Natural killer cell treated with Interleukin-12 subunit alpha and Interleukin-12 subunit beta and Interleukin-15 and Interleukin-18, amount 100 ng/mL, for 72 hours (primary cell): ENCODE measurements around the gene TUT1. TPM values are rescaled to one million over a fixed set of nuclear protein-coding genes. Genes with fewer than 3 reads are reported as not detected.
"Not testable (repeated sequence)": the region's sequence is repeated elsewhere in the genome, so short reads cannot be mapped to it uniquely, and the experiment has no call there.

Source experiments
- ATAC-seq, 2 donors: fragments of 150-1000 bp; cut with Tn5 transposase in 1 of 2; sonication (Bioruptor Pico), chemical (Tn5 transposase) in 1 of 2; 2 replicates each; pipeline ENCODE4 v1.10.0; 2021
- DNase-seq: peaks from one replicate; pipeline ENCODE4 v3.0.0; 2022; ENCODE audit warnings: low spot score
- H3K27ac Mint-ChIP-seq, 2 donors: 1 replicate in 1 of 2; 2 replicates in 1 of 2; pipeline ENCODE4 v1.8.0; 2022; ENCODE audit warnings: mixed read lengths in 2 of 2, mild to moderate bottlenecking in 1 of 2, moderate library complexity in 1 of 2
- H3K27me3 Mint-ChIP-seq, 2 donors: 1 replicate in 1 of 2; 2 replicates in 1 of 2; pipeline ENCODE4 v1.8.0; 2022; ENCODE audit warnings: mixed read lengths in 2 of 2
- H3K36me3 Mint-ChIP-seq: one replicate; pipeline ENCODE4 v1.8.0; 2022; ENCODE audit warnings: mixed read lengths
- H3K4me1 Mint-ChIP-seq, 2 donors: 1 replicate in 1 of 2; 2 replicates in 1 of 2; pipeline ENCODE4 v1.8.0; 2022; ENCODE audit warnings: low read depth in 2 of 2, mixed read lengths in 2 of 2, mild to moderate bottlenecking in 1 of 2
- H3K4me3 Mint-ChIP-seq: one replicate; pipeline ENCODE4 v1.8.0; 2022; ENCODE audit warnings: mixed read lengths
- H3K9me3 Mint-ChIP-seq: 2 replicates; pipeline ENCODE4 v1.8.0; 2022; ENCODE audit warnings: mixed read lengths
- total RNA-seq, 2 donors: library from RNA; stranded (reverse); gene quantifications; one replicate each; pipeline ENCODE4 v1.2.3, GENCODE V29; 2022

The TUT1 gene
- total RNA-seq, 2 donors from 2014 or later = 24.1 to 35.7 TPM

DNA sequence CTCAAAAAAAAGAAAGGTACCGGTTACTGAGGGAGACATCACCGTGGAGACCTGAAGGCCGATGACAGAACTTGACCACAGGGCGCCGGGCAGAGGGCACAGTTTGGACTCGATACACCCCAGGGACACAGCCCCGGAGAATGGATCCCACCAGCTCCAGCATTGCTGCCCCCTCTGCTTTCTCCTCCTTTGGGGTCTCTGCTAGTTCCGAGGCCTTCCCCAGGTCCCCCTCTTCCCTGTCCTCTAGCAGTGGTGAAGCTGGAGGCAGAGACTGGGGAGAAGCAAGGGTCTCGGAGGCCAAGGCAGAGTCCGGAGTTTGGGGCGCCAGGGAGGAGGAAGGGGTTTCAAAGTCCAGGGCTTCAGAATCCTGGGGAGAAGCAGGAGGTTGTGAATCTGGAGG, 12.8 kb downstream of the TUT1 start:
- Mint-ChIP-seq H3K4me1 (peaks cover 9 to 16% of the 10 kb centered on the region in 2 donors), H3K27me3 (no peaks in the 10 kb centered on the region), H3K9me3 (no peaks in the 10 kb centered on the region), H3K4me3 (no peak overlapping the region), H3K36me3 (peaks cover 13% of the 10 kb centered on the region), H3K27ac (no peak overlapping the region)
- DNase-seq (no peak), ATAC-seq (no peak)

DNA sequence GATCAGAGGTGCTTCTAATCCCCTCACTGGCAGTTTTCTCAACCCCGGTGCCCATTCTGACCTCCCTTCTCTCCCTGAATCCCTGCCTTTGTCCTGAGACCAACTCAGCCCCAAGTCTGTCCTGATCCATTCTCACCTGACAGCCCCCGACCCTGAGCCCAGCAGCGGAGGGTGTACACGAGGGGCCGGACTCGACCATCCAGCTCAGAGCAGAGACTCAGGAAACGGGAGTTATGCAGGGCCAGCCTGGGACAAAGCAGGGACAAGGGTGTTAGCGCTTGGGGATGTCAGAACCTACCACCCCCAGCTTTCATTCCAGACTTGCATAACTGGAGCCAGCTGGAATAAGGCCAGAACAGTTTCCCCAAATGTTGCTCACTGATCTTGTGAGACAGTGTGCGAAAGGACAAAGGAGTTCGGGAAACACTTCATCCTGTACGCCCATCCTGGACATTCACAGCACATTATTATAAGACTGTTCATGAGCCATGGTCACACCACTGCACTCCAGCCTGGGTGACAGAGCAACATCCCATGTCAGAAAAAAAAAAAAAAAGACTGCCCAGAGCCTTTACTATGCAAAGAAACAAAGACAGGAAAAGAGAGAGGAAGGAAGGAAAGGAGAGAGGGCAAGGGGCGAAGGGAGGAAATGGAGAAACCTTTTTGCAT, 14.1 kb downstream of the TUT1 start:
- H3K4me3 Mint-ChIP-seq = no peak overlapping the region
- peaks cover 23 to 29% of the 10 kb centered on the region in 2 donors for H3K4me1 Mint-ChIP-seq
- ATAC-seq (no peak), DNase-seq (no peak)
- no peaks in the 10 kb centered on the region for H3K9me3 Mint-ChIP-seq
- H3K27me3 Mint-ChIP-seq = no peaks in the 10 kb centered on the region
- H3K27ac Mint-ChIP-seq = peak overlapping the region in 1 of 2 donors; percentile 81
- H3K36me3 Mint-ChIP-seq = peaks cover 26% of the 10 kb centered on the region

DNA sequence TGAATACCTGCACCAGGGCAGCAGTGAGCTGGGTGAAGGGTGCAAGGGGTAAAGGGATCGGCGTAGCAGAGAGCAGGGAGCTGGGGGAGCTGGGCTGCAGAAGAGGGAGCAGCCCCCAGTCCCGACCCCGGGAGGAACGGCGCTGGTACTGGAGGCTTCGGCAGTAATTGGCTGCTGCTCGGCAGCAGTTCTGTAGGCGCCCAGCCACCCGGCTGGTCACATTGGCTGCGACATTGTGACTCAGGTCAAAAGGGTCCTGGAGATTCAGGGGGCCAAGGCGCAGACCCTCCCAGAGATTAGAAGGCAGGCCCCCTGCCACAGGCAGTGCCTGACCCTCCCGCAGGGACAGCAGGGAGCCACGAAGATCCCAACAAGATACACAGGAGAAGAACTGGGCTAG, 15.5 kb downstream of the TUT1 start:
- Mint-ChIP-seq H3K27me3 (no peaks in the 10 kb centered on the region), H3K4me1 (peaks cover 36 to 42% of the 10 kb centered on the region in 2 donors), H3K36me3 (peaks cover 35% of the 10 kb centered on the region), H3K4me3 (peak overlapping the region; percentile 97), H3K9me3 (no peaks in the 10 kb centered on the region), H3K27ac (peak overlapping the region; percentile 97 to 98)
- ATAC-seq = no peak
- DNase-seq = no peak

DNA sequence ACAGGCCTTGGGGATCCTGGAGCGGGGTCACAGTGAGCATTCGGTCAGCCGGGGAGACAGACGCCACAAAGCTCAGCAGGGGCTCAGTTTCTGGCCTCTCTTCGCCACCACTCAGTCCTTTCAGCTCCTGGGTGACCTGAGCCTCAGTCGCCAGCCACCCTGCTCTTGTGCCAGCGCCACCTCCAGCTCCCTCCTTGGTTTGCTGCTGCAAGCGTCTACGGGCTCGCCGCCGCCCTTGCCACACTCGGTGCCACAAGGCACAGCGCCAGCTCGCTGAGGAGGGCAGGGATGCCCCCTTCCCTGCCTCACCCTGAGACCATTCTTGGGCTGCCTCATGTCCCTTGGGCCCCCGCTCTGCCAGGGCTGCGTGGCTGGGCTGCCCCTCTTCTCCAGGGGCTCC, 16.2 kb downstream of the TUT1 start:
- no peak for DNase-seq
- Mint-ChIP-seq H3K27ac (peak overlapping the region; percentile 97 to 98), H3K4me3 (peak overlapping the region; percentile 97), H3K36me3 (peaks cover 38% of the 10 kb centered on the region), H3K4me1 (peaks cover 43 to 47% of the 10 kb centered on the region in 2 donors), H3K9me3 (no peaks in the 10 kb centered on the region), H3K27me3 (no peaks in the 10 kb centered on the region)
- no peak for ATAC-seq

DNA sequence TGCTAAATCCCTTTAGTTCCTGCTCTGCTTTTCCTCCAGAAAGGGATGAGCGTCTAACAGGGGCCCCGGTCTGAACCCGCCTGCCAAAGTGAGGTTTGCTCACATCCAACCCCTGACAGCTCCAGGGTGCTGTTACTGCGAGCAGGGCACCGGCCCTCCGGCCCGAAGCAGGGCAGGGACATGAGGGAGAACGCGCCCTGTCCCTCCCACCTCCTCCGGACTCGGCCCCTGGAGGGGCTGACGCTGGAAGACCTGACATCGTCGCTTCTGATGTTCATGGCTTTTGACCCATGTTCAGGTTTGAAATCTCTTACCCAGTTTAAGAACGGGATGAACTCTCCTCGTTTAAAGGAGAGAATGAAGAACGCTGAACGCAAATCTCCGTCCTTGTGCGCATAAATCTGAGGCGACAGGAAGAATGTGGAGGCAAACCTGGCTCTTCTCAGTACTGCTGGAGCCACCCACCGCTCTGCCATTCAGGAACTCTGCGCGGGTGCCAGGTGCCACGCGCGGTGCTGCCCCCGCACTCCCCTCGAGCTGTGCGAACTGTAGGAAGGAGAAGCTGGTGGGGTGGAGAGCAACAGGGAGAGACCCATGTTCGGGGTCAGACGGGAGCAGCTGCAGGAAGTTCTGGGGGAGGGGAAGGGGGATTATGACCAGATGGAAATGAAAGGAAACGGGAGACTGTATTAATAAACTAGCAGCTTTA, 16.8 kb downstream of the TUT1 start:
- ATAC-seq = peak; percentile 16 to 25
- Mint-ChIP-seq H3K4me3 (peak overlapping the region; percentile 97), H3K36me3 (peaks cover 38% of the 10 kb centered on the region), H3K4me1 (peaks cover 45 to 48% of the 10 kb centered on the region in 2 donors), H3K27ac (peak overlapping the region; percentile 97 to 98), H3K9me3 (no peaks in the 10 kb centered on the region), H3K27me3 (no peaks in the 10 kb centered on the region)
- DNase-seq = no peak

DNA sequence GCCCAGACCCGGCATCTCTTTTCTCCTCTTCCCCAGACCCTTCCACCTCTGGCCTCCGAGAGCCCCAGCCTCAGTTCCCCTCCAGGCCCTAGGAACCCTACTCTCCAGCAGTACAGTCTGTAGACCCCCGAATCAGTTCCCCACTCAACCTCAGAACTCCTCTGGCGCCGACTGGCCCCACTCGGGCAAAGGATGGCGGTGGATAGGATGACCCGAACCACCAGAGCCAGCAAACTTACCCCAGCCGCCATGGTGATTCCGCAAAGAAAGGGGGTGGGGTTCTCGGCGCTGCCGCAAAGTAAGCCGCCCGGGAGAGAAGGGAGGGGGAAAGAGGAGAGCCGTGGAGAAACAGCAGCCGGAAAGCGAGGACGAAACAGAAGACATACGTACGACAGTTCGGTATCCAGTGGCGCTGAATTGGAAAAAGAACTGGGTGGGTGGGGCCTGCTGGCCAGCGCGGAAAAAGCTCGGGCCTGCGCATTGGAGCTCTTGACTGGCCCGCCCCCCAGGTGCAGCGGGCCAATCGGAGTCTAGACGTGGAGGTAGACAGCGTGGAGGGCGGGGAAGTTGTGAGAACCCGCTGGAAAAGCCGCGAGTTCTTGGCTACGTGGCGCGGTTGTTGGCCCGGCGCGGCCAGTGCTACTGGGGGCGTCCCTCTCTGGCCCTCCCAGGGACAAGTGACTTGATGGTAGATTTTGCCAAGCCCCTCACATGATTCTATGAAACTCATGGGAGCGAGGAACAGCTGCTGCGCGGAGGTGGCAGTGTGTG, 17.5 kb downstream of the TUT1 start, which contains the start of gene EEF1G:
TSS of gene EEF1G (minus strand) at position 300 of the 771 bp plus-strand sequence. CDS start at position 251, 49 bp downstream.
- Mint-ChIP-seq H3K4me1 (peaks cover 45 to 48% of the 10 kb centered on the region in 2 donors), H3K27me3 (no peaks in the 10 kb centered on the region)
- ATAC-seq = peak; percentile 98

DNA sequence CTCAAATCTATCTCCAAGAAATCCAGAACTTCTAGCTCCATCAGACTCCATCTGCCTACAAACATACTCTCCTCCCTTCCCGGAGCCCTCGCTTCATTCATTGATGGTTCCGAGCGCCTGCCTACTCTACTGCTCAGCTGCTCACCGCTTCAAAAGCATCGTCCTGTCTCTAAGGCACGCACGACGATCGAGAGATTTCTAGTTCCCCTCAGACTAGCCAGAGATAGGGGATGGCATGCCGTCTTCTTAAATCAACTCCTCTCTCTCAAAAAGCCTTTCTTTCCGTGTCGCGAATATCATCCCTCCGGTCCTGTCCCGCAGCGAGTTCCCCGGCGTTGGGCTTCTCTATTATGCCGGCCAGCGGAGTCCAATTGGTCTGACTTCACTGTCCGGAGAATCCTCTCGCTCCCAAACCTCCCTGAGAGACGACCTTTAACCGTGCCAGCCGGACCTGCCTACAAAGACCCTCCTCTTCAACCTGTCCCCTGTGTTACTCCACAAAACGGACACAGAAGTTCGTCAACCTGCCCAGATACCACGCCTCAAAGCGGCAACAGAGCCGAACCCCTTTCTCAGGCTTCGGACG, 18.2 kb downstream of the TUT1 start:
- peaks cover 45 to 48% of the 10 kb centered on the region in 2 donors for H3K4me1 Mint-ChIP-seq
- no peak for ATAC-seq
- H3K27me3 Mint-ChIP-seq = no peaks in the 10 kb centered on the region
- no peak for DNase-seq
- peaks cover 38% of the 10 kb centered on the region for H3K36me3 Mint-ChIP-seq
- no peaks in the 10 kb centered on the region for H3K9me3 Mint-ChIP-seq
- H3K4me3 Mint-ChIP-seq = peak overlapping the region; percentile 97
- H3K27ac Mint-ChIP-seq = peak overlapping the region; percentile 97 to 98

More for the DNA sequence above, 17.5 kb downstream of the TUT1 start, which contains the start of gene EEF1G:
- peak; percentile 99 for DNase-seq
- H3K4me3 Mint-ChIP-seq = peak within 1 kb of the TSS; percentile 97
- no peaks in the 10 kb centered on the region for H3K9me3 Mint-ChIP-seq
- H3K36me3 Mint-ChIP-seq = peaks cover 38% of the 10 kb centered on the region
- H3K27ac Mint-ChIP-seq = peak within 1 kb of the TSS; percentile 97 to 98

DNA sequence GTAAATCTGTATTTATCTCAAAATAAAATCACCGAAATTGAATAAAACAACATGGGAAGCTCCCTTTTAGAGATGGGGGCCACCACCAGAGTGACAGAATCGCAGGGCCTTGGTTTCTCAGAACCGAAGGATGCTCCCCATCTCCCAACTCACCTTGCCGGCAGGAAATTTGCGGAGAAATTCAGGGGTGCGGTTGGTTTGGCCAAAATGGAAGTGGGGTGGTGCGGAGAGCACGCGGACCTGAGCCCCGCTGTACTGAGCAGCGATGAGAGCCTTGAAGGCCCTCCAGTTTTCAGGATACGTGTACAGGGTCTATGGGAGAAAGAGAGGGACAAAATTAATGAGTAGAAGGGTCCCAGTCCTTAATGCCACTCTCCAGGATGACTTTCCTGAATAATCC, 18.9 kb downstream of the TUT1 start:
- DNase-seq (no peak), ATAC-seq (no peak)
- no peaks in the 10 kb centered on the region for H3K9me3 Mint-ChIP-seq
- peak overlapping the region; percentile 97 to 98 for H3K27ac Mint-ChIP-seq
- peaks cover 39% of the 10 kb centered on the region for H3K36me3 Mint-ChIP-seq
- H3K27me3 Mint-ChIP-seq = no peaks in the 10 kb centered on the region
- H3K4me1 Mint-ChIP-seq = peaks cover 46 to 48% of the 10 kb centered on the region in 2 donors
- H3K4me3 Mint-ChIP-seq = peak overlapping the region; percentile 97

DNA sequence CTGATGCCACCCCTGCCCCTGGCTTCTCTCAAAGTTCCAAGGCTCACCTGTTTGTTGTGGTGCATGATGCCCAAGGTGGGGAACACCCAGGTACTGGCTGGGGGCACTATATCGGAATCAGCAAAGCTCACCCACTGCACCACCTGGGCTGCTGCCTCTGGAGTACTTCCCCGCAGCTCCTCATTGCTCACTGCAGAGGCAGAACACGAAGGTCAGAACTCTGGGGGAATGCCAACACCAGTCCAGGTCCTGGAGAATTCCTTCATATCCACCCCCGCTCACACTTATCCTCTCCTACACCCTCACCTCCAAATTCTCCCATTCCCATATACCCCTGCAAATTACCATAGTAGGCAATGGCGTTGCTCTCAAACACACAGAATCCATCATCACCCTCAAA, 19.8 kb downstream of the TUT1 start:
- not testable (repeated sequence) for ATAC-seq

DNA sequence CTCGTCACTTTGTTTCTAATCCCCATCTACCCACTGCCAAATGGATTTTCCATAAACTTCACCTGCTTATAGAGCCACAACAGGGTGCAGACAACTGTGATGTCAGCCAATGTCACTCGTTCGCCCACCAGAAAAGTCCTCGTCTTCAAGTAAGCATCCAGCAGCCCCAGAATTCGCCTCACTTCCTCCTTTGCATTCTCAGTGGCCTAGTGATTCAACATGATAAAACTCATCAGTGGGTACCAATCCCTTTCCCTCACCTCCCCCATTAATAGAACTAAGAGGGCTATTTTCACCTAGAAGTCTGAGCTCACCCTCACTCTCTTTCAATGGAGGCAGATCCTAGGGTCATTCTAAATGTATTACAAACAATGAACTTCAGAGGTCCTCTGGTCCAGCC, 20.4 kb downstream of the TUT1 start:
- H3K27me3 Mint-ChIP-seq, ATAC-seq, H3K9me3 Mint-ChIP-seq, DNase-seq: not testable (repeated sequence)
- Mint-ChIP-seq H3K36me3 (peaks cover 51% of the 10 kb centered on the region), H3K4me3 (peak overlapping the region; percentile 97), H3K27ac (peak overlapping the region; percentile 97 to 98), H3K4me1 (peaks cover 60% of the 10 kb centered on the region in 2 donors)

More for the DNA sequence above, 19.8 kb downstream of the TUT1 start:
- H3K27me3 Mint-ChIP-seq, DNase-seq, H3K9me3 Mint-ChIP-seq: not testable (repeated sequence)
- Mint-ChIP-seq H3K4me1 (peaks cover 55 to 56% of the 10 kb centered on the region in 2 donors), H3K27ac (peak overlapping the region; percentile 97 to 98), H3K36me3 (peaks cover 45% of the 10 kb centered on the region), H3K4me3 (peak overlapping the region; percentile 97)

DNA sequence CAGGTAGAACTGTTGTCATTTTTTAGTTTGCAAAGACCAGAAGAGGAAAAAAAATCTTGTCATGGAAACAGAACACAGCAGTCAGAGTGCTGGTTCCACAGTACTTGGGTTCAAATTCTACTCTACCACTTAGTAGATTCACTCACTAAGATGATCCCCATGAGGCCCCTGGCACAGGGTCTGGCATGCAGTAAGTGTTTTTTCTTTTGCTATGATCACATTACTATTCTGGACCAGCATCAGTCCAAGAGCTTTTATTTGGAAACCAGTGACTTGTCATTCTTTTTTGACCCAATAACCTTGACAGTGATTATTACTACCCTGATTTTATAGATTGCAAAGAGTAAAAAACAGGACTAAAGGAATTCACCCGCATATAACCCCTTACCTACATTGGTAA, 21.7 kb downstream of the TUT1 start:
- Mint-ChIP-seq H3K4me1 (peaks cover 54 to 61% of the 10 kb centered on the region in 2 donors), H3K27ac (peak overlapping the region in 1 of 2 donors; percentile 98), H3K27me3 (no peaks in the 10 kb centered on the region), H3K9me3 (no peaks in the 10 kb centered on the region), H3K36me3 (peaks cover 57% of the 10 kb centered on the region), H3K4me3 (peak overlapping the region; percentile 4)
- ATAC-seq (no peak), DNase-seq (no peak)

DNA sequence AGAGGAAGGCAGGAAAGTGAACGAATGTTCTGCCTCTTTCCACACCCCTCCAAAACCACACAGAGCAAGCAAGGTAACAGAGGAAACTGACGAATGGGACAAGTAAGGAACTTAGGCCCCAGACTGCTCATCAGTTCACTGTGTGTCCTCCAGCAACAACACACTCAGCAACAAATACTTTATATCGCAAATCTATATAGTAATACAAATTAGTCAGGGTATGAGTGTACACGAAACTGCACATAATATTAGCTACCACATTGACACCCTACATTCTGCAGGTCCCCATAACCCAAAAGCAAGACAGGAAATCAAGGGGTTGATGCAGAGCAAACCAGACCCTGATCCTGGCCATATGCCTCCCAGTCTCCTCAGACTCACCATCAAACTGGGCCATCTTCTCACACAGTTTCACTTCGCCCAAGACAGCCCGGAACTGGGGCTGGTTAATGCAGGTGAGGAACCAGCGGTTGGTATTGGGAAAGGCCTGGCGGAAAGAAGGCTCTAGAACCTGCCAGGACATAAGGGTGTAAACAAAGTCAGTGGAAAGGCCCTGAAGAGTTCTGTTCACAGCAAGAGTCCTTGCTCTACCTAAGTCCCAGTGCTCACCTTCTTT, 24.2 kb downstream of the TUT1 start:
- ATAC-seq = no peak
- Mint-ChIP-seq H3K27ac (peak overlapping the region; percentile 6 to 9), H3K27me3 (no peaks in the 10 kb centered on the region), H3K9me3 (no peaks in the 10 kb centered on the region), H3K36me3 (peaks cover 45% of the 10 kb centered on the region), H3K4me1 (peaks cover 35 to 43% of the 10 kb centered on the region in 2 donors), H3K4me3 (peak overlapping the region; percentile 42)
- DNase-seq = no peak

DNA sequence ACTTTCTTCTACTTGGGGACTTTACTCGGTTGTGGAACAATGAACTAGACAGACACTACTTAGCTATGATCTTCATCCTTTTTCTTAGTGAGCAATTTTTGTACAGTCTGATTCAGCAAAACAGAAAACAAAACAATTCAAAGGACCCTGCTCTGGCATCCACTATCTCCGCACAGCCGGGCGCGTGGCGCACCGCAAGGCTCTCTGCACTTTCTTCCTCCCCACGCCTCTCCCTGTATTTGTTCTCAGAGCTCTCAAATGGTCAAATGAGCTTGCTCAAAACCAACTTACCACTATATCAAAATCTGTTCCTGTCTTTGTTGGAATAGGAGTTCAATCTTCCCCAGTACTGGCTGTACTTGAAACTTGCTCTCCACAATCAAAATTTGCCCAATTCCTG, 25.1 kb downstream of the TUT1 start:
- H3K9me3 Mint-ChIP-seq = no peaks in the 10 kb centered on the region
- no peak overlapping the region for H3K4me3 Mint-ChIP-seq
- no peaks in the 10 kb centered on the region for H3K27me3 Mint-ChIP-seq

More for the DNA sequence above, 25.1 kb downstream of the TUT1 start:
- peaks cover 32 to 42% of the 10 kb centered on the region in 2 donors for H3K4me1 Mint-ChIP-seq
- peaks cover 43% of the 10 kb centered on the region for H3K36me3 Mint-ChIP-seq
- peak overlapping the region; percentile 9 to 25 for H3K27ac Mint-ChIP-seq
- no peak for DNase-seq
- ATAC-seq = no peak
